HUES64 (cell line): ENCODE results near the gene MAGI2.

Experiments used
- H3K27ac ChIP-seq: 2 replicates; pipeline ENCODE4 v1.7.0; 2013; ENCODE audit warnings: low read depth, low read length, inconsistent platforms
- H3K27me3 ChIP-seq: 2 replicates; pipeline ENCODE4 v1.6.1; 2013; ENCODE audit warnings: mild to moderate bottlenecking, low read length; ENCODE audit not compliant: insufficient read depth
- H3K36me3 ChIP-seq: 2 replicates; pipeline ENCODE4 v1.6.1; 2013; ENCODE audit warnings: mild to moderate bottlenecking, low read length; ENCODE audit not compliant: insufficient read depth
- H3K4me1 ChIP-seq: 2 replicates; pipeline ENCODE4 v1.6.1; 2013; ENCODE audit warnings: mild to moderate bottlenecking, low read length, moderate library complexity; ENCODE audit not compliant: insufficient read depth
- H3K4me3 ChIP-seq: 2 replicates; pipeline ENCODE4 v1.5.1; 2013; ENCODE audit warnings: mild to moderate bottlenecking, low read length, moderate library complexity
- H3K9ac ChIP-seq: 2 replicates; pipeline ENCODE4 v1.6.1; 2013; ENCODE audit warnings: mild to moderate bottlenecking, low read depth, low read length
- H3K9me3 ChIP-seq: 2 replicates; pipeline ENCODE4 v1.6.1; 2013; ENCODE audit warnings: low read depth, low read length; ENCODE audit not compliant: insufficient read depth
- WGBS: fragments of 150-250, 120-280 bp; methylation state at CpG from one replicate; pipeline ENCODE4 v1.1.7; 2013; ENCODE audit warnings: missing lambda C conversion rate; 5-methylcytosine and 5-hydroxymethylcytosine counted together

Gene MAGI2

GRCh38 chr7:79376299-79377025 lies 77.0 kb downstream of the MAGI2 start:
- Histone ChIP-seq H3K9me3 (no peaks in the 10 kb centered on the region), H3K27ac (no peak overlapping the region), H3K36me3 (no peaks in the 10 kb centered on the region), H3K27me3 (no peaks in the 10 kb centered on the region), H3K4me3 (no peak overlapping the region), H3K9ac (no peak overlapping the region), H3K4me1 (no peaks in the 10 kb centered on the region)
- 98% methylated on average over 3 of the region's 5 CpGs for WGBS

GRCh38 chr7:79361214-79361613 lies 92.3 kb downstream of the MAGI2 start:
- Histone ChIP-seq H3K9me3 (no peaks in the 10 kb centered on the region), H3K9ac (no peak overlapping the region), H3K36me3 (no peaks in the 10 kb centered on the region), H3K4me1 (no peaks in the 10 kb centered on the region), H3K27ac (no peak overlapping the region), H3K27me3 (no peaks in the 10 kb centered on the region), H3K4me3 (no peak overlapping the region)
- 45% methylated on average over 2 of the region's 2 CpGs for WGBS

- H3K27ac ChIP-seq = no peak overlapping the region
Observed at GRCh38 chr7:79359827-79360226, 93.6 kb downstream of the MAGI2 start.

GRCh38 chr7:79357101-79357500 lies 96.4 kb downstream of the MAGI2 start:
- WGBS = 92% methylated on average over 1 of the region's 1 CpG
- Histone ChIP-seq H3K36me3 (no peaks in the 10 kb centered on the region), H3K9me3 (no peaks in the 10 kb centered on the region), H3K9ac (no peak overlapping the region), H3K27me3 (no peaks in the 10 kb centered on the region), H3K4me1 (no peaks in the 10 kb centered on the region), H3K4me3 (no peak overlapping the region), H3K27ac (no peak overlapping the region)

More at GRCh38 chr7:79359827-79360226, 93.6 kb downstream of the MAGI2 start:
- H3K4me1 ChIP-seq = no peaks in the 10 kb centered on the region
- no CpG with 5 or more reads among the region's 1 CpG for WGBS
- H3K9ac ChIP-seq = no peak overlapping the region
- no peak overlapping the region for H3K4me3 ChIP-seq
- no peaks in the 10 kb centered on the region for H3K27me3 ChIP-seq
- no peaks in the 10 kb centered on the region for H3K9me3 ChIP-seq
- H3K36me3 ChIP-seq = no peaks in the 10 kb centered on the region

GRCh38 chr7:79353720-79354468 lies 99.6 kb downstream of the MAGI2 start:
- WGBS = 97% methylated on average over 1 of the region's 2 CpGs
- Histone ChIP-seq H3K36me3 (no peaks in the 10 kb centered on the region), H3K9me3 (no peaks in the 10 kb centered on the region)

GRCh38 chr7:79352323-79352722 lies 101.1 kb downstream of the MAGI2 start:
- Histone ChIP-seq H3K27me3 (no peaks in the 10 kb centered on the region), H3K36me3 (no peaks in the 10 kb centered on the region), H3K27ac (no peak overlapping the region)

More at GRCh38 chr7:79353720-79354468, 99.6 kb downstream of the MAGI2 start:
- Histone ChIP-seq H3K27ac (no peak overlapping the region), H3K9ac (no peak overlapping the region), H3K27me3 (no peaks in the 10 kb centered on the region), H3K4me1 (no peaks in the 10 kb centered on the region), H3K4me3 (no peak overlapping the region)

GRCh38 chr7:79347351-79347750 lies 106.1 kb downstream of the MAGI2 start:
- no peak overlapping the region for H3K9ac ChIP-seq
- no peaks in the 10 kb centered on the region for H3K27me3 ChIP-seq
- H3K4me1 ChIP-seq = no peaks in the 10 kb centered on the region
- H3K36me3 ChIP-seq = no peaks in the 10 kb centered on the region
- H3K27ac ChIP-seq = no peak overlapping the region
- WGBS = 87% methylated on average over 3 of the region's 3 CpGs
- H3K4me3 ChIP-seq = no peak overlapping the region
- no peaks in the 10 kb centered on the region for H3K9me3 ChIP-seq

More at GRCh38 chr7:79352323-79352722, 101.1 kb downstream of the MAGI2 start:
- Histone ChIP-seq H3K9me3 (no peaks in the 10 kb centered on the region), H3K9ac (no peak overlapping the region), H3K4me1 (no peaks in the 10 kb centered on the region), H3K4me3 (no peak overlapping the region)

- no peaks in the 10 kb centered on the region for H3K9me3 ChIP-seq
- no peak overlapping the region for H3K27ac ChIP-seq
- no peaks in the 10 kb centered on the region for H3K36me3 ChIP-seq
- 94% methylated on average over 5 of the region's 5 CpGs for WGBS
- H3K4me1 ChIP-seq = no peaks in the 10 kb centered on the region
- no peaks in the 10 kb centered on the region for H3K27me3 ChIP-seq
- no peak overlapping the region for H3K9ac ChIP-seq
- no peak overlapping the region for H3K4me3 ChIP-seq
Observed at GRCh38 chr7:79341902-79342301, 111.6 kb downstream of the MAGI2 start.

- H3K27ac ChIP-seq = no peak overlapping the region
- no peaks in the 10 kb centered on the region for H3K36me3 ChIP-seq
- no peaks in the 10 kb centered on the region for H3K27me3 ChIP-seq
Observed at GRCh38 chr7:79340212-79340611, 113.3 kb downstream of the MAGI2 start.

GRCh38 chr7:79339208-79339925 lies 114.1 kb downstream of the MAGI2 start:
- H3K36me3 ChIP-seq = no peaks in the 10 kb centered on the region
- H3K4me1 ChIP-seq = no peaks in the 10 kb centered on the region
- whole genome bisulfite sequencing = 94% methylated on average over 4 of the region's 4 CpGs
- no peaks in the 10 kb centered on the region for H3K27me3 ChIP-seq
- H3K9me3 ChIP-seq = no peaks in the 10 kb centered on the region
- no peak overlapping the region for H3K27ac ChIP-seq
- H3K9ac ChIP-seq = no peak overlapping the region
- no peak overlapping the region for H3K4me3 ChIP-seq

More at GRCh38 chr7:79340212-79340611, 113.3 kb downstream of the MAGI2 start:
- H3K9ac ChIP-seq = no peak overlapping the region
- no peaks in the 10 kb centered on the region for H3K9me3 ChIP-seq
- no peaks in the 10 kb centered on the region for H3K4me1 ChIP-seq
- no peak overlapping the region for H3K4me3 ChIP-seq

- Histone ChIP-seq H3K4me3 (no peak overlapping the region), H3K9me3 (no peaks in the 10 kb centered on the region), H3K4me1 (no peaks in the 10 kb centered on the region), H3K9ac (no peak overlapping the region), H3K27ac (no peak overlapping the region), H3K36me3 (no peaks in the 10 kb centered on the region), H3K27me3 (no peaks in the 10 kb centered on the region)
- WGBS = 78% methylated on average over 5 of the region's 5 CpGs
Observed at GRCh38 chr7:79337717-79338116, 115.8 kb downstream of the MAGI2 start.
